H1 (cell line): ENCODE data around the gene FAR2. TPM values are rescaled to one million over a fixed set of nuclear protein-coding genes. Genes with fewer than 3 reads are reported as not detected.

ENCODE experiments used
- CTCF ChIA-PET: fragments of 300-600 bp; sonication (Branson Sonifier 250); formaldehyde crosslinking; loops from one replicate; lab custom pipeline; 2021; ENCODE audit not compliant: partially characterized antibody; lab: Charles Lee
- POLR2A ChIA-PET: fragments of 300-600 bp; sonication (Branson Sonifier 250); formaldehyde crosslinking; loops from one replicate; lab custom pipeline; 2021; ENCODE audit warnings: inconsistent platforms; ENCODE audit not compliant: partially characterized antibody; lab: Charles Lee
- DNase-seq, 2 experiments: peaks; one replicate each; pipeline versions ENCODE4 v3.0.0 to v3.0.0-alpha.2; 2010 to 2022; ENCODE audit warnings: low spot score in 2 of 2, low read depth in 1 of 2, mixed read lengths in 1 of 2
- FAIRE-seq: peaks from 2 replicates; lab custom pipeline; 2011; peaks lifted over from hg19 to GRCh38; lab: Jason Lieb, UNC
- H2AFZ ChIP-seq: 2 replicates; pipeline ENCODE4 v1.8.1; 2012; ENCODE audit warnings: low read length, inconsistent platforms
- H2AK5ac ChIP-seq: 2 replicates; pipeline ENCODE4 v1.6.1; 2013; ENCODE audit warnings: low read depth, low read length
- H2BK120ac ChIP-seq: replicated peaks from 2 replicates; pipeline ENCODE3; 2013; ENCODE audit warnings: low read depth, low read length, inconsistent platforms
- H2BK12ac ChIP-seq: 2 replicates; pipeline ENCODE4 v1.6.1; 2013; ENCODE audit warnings: low read depth, low read length
- H2BK15ac ChIP-seq: 2 replicates; pipeline ENCODE4 v1.6.1; 2013; ENCODE audit warnings: low read length
- H2BK20ac ChIP-seq: 2 replicates; pipeline ENCODE4 v1.6.1; 2013; ENCODE audit warnings: low read length
- H2BK5ac ChIP-seq: 2 replicates; pipeline ENCODE4 v1.6.1; 2013; ENCODE audit warnings: low read depth, low read length
- H3K14ac ChIP-seq: 2 replicates; pipeline ENCODE4 v1.6.1; 2013; ENCODE audit warnings: inconsistent platforms; ENCODE audit not compliant: insufficient read length
- H3K18ac ChIP-seq: 2 replicates; pipeline ENCODE4 v1.6.1; 2013; ENCODE audit warnings: low read length; ENCODE audit errors: extremely low read depth
- H3K23ac ChIP-seq: 2 replicates; pipeline ENCODE4 v1.6.1; 2013; ENCODE audit warnings: inconsistent platforms; ENCODE audit not compliant: insufficient read length
- H3K23me2 ChIP-seq: 2 replicates; pipeline ENCODE4 v1.6.1; 2013; ENCODE audit warnings: low read depth, low read length
- H3K27ac ChIP-seq: 2 replicates; pipeline ENCODE4 v1.6.1; 2011; ENCODE audit warnings: low read depth, low read length, inconsistent platforms
- H3K27me3 ChIP-seq, 4 experiments: replicated peaks in 1 of 4; 1 replicate in 1 of 4; 2 replicates in 3 of 4; pipeline versions ENCODE4 v1.6.1 to v1.8.1; 2011 to 2013; ENCODE audit warnings: low read length in 3 of 4, mild to moderate bottlenecking in 3 of 4, inconsistent platforms in 2 of 4, mixed read lengths in 2 of 4, moderate library complexity in 1 of 4; ENCODE audit not compliant: control insufficient read depth in 3 of 4, insufficient read depth in 3 of 4; ENCODE audit errors: extremely low read depth in 1 of 4
- H3K36me3 ChIP-seq, 4 experiments: 2 replicates each; pipeline versions ENCODE4 v1.6.1 to v1.8.1; 2011 to 2013; ENCODE audit warnings: mild to moderate bottlenecking in 4 of 4, low read length in 3 of 4, moderate library complexity in 2 of 4, control low read depth in 1 of 4, inconsistent platforms in 1 of 4; ENCODE audit not compliant: insufficient read depth in 4 of 4, control insufficient read depth in 2 of 4
- H3K4ac ChIP-seq: replicated peaks from 2 replicates; pipeline ENCODE3; 2013; ENCODE audit warnings: low read length, low read depth, mixed read lengths, inconsistent platforms; ENCODE audit not compliant: insufficient read length
- H3K4me1 ChIP-seq, 4 experiments: replicated peaks in 1 of 4; 1 replicate in 1 of 4; 2 replicates in 3 of 4; pipeline versions ENCODE4 v1.6.1 to v1.8.1; 2011 to 2013; ENCODE audit warnings: low read length in 3 of 4, inconsistent platforms in 2 of 4, mixed read lengths in 1 of 4; ENCODE audit not compliant: insufficient read depth in 4 of 4, control insufficient read depth in 3 of 4
- H3K4me2 ChIP-seq, 2 experiments: 2 replicates each; pipeline versions ENCODE4 v1.6.1 to v1.8.1; 2011 to 2013; ENCODE audit warnings: low read depth in 2 of 2, low read length in 2 of 2, control low read depth in 1 of 2, inconsistent platforms in 1 of 2, mild to moderate bottlenecking in 1 of 2; ENCODE audit not compliant: insufficient read depth in 1 of 2
- H3K4me3 ChIP-seq, 4 experiments: fragments of 200-600, 300-600 bp in 1 of 4; sonication (generic), shearing (Covaris generic), sonication (Bioruptor Twin) in 1 of 4; 2 replicates each; pipeline versions ENCODE4 v1.5.1 to v1.8.1; 2011 to 2016; ENCODE audit warnings: low read length in 4 of 4, low read depth in 3 of 4, control low read depth in 2 of 4, inconsistent platforms in 2 of 4, mild to moderate bottlenecking in 2 of 4, mixed read lengths in 1 of 4, moderate library complexity in 1 of 4; ENCODE audit not compliant: insufficient read depth in 2 of 4; ENCODE audit errors: extremely low read depth in 1 of 4
- H3K56ac ChIP-seq: replicated peaks from 2 replicates; pipeline ENCODE3; 2013; ENCODE audit warnings: low read depth, mild to moderate bottlenecking, mixed read lengths, low read length, inconsistent platforms; ENCODE audit not compliant: insufficient read length
- H3K79me1 ChIP-seq: 2 replicates; pipeline ENCODE4 v1.6.1; 2013; ENCODE audit warnings: low read depth, low read length, control low read depth
- H3K79me2 ChIP-seq, 2 experiments: 2 replicates each; pipeline versions ENCODE4 v1.6.1 to v1.8.1; 2012 to 2013; ENCODE audit warnings: low read length in 2 of 2, mild to moderate bottlenecking in 2 of 2, inconsistent platforms in 1 of 2; ENCODE audit not compliant: insufficient read depth in 2 of 2, control insufficient read depth in 1 of 2
- H3K9ac ChIP-seq, 4 experiments: replicated peaks in 1 of 4; 1 replicate in 1 of 4; 2 replicates in 3 of 4; pipeline versions ENCODE4 v1.6.1 to v1.8.1; 2011 to 2013; ENCODE audit warnings: low read depth in 3 of 4, low read length in 3 of 4, control low read depth in 2 of 4, mild to moderate bottlenecking in 2 of 4, moderate library complexity in 2 of 4, inconsistent platforms in 1 of 4; ENCODE audit errors: extremely low read depth in 1 of 4
- H3K9me3 ChIP-seq, 2 experiments: 2 replicates each; pipeline versions ENCODE4 v1.6.1 to v1.8.1; 2012 to 2013; ENCODE audit warnings: mild to moderate bottlenecking in 2 of 2, moderate library complexity in 2 of 2, control low read depth in 1 of 2, inconsistent platforms in 1 of 2, low read depth in 1 of 2, low read length in 1 of 2, mixed read lengths in 1 of 2; ENCODE audit not compliant: insufficient read depth in 2 of 2
- H4K20me1 ChIP-seq, 2 experiments: replicated peaks in 1 of 2; 2 replicates each; pipeline versions ENCODE3 to v1.8.1; 2011 to 2013; ENCODE audit warnings: inconsistent platforms in 2 of 2, low read length in 2 of 2, mild to moderate bottlenecking in 1 of 2; ENCODE audit not compliant: insufficient read depth in 2 of 2, control insufficient read depth in 1 of 2
- H4K5ac ChIP-seq: 2 replicates; pipeline ENCODE4 v1.6.1; 2013; ENCODE audit warnings: low read length, low read depth, mixed read lengths, inconsistent platforms; ENCODE audit not compliant: insufficient read length
- H4K8ac ChIP-seq: 2 replicates; pipeline ENCODE4 v1.8.0; 2013; ENCODE audit warnings: mild to moderate bottlenecking, moderate library complexity, low read length, inconsistent platforms; ENCODE audit not compliant: insufficient read depth; ENCODE audit errors: extremely low read depth
- H4K91ac ChIP-seq: replicated peaks from 2 replicates; pipeline ENCODE3; 2013; ENCODE audit warnings: low read length, mixed read lengths, inconsistent platforms; ENCODE audit not compliant: insufficient read length
- KDM4A ChIP-seq: IDR thresholded peaks from one replicate; pipeline ENCODE4 v1.7.1; 2012; ENCODE audit warnings: low read depth, mild to moderate bottlenecking, moderate library complexity, low read length, inconsistent platforms; ENCODE audit not compliant: severe bottlenecking
- NANOG ChIP-seq: IDR thresholded peaks from 2 replicates; pipeline ENCODE4 v1.6.1; 2011; ENCODE audit warnings: low read length, low read depth, mild to moderate bottlenecking, inconsistent platforms; ENCODE audit not compliant: insufficient read depth, poor library complexity, severe bottlenecking
- POLR2A ChIP-seq, 2 experiments: IDR thresholded peaks; 1 replicate in 1 of 2; 2 replicates in 1 of 2; pipeline ENCODE4 v1.6.1; 2011; ENCODE audit warnings: low read depth in 2 of 2, low read length in 2 of 2, mild to moderate bottlenecking in 2 of 2; ENCODE audit errors: control extremely low read depth in 1 of 2
- POU5F1 ChIP-seq: IDR thresholded peaks from 2 replicates; pipeline ENCODE4 v1.6.1; 2011; ENCODE audit warnings: low read depth, mild to moderate bottlenecking, low read length, moderate library complexity
- WGBS, 2 experiments: shearing (Covaris generic) in 1 of 2; methylation state at CpG; one replicate each; pipeline versions ENCODE4 v1.1.6 to v1.1.7; 2013 to 2015; ENCODE audit warnings: low lambda C conversion rate in 2 of 2, mixed read lengths in 2 of 2, inconsistent platforms in 1 of 2, low coverage in 1 of 2, missing lambda C conversion rate in 1 of 2; ENCODE audit not compliant: insufficient replicate concordance in 2 of 2, insufficient coverage in 1 of 2, insufficient read length in 1 of 2; ENCODE audit errors: extremely low coverage in 1 of 2, missing lambda C conversion rate in 1 of 2; 5-methylcytosine and 5-hydroxymethylcytosine counted together
- polyA plus RNA-seq, 7 experiments: library from polyadenylated mRNA; depleted of rRNA in 3 of 7; stranded (reverse) in 5 of 7; unstranded in 2 of 7; fragments of >200 nt in 5 of 7; fragments of 200-250 nt in 2 of 7; gene quantifications; 1 replicate in 5 of 7; 2 replicates in 1 of 7; 4 replicates in 1 of 7; pipeline versions ENCODE4 v1.2.1 to v1.2.3, GENCODE V29; 2011 to 2013; ENCODE audit warnings: missing spikeins in 2 of 7, mixed read lengths in 2 of 7
- total RNA-seq: library from RNA; stranded (reverse); fragmentation: NEBNext Ultra II Directional; extraction: Animal tissue kit (Norgen Biotek cat#: 25700); gene quantifications from 2 replicates; pipeline ENCODE4 v1.2.1, GENCODE V29; 2021

FAR2 gene
- total and polyA plus RNA-seq, 2 of the 8 experiments (the other 6 are each of a cell fraction or from before 2014, with no cell fraction given), result 24.0 to 24.1 TPM

GRCh38 chr12:29244159-29244765 is 95.2 kb downstream of the FAR2 start:
- H3K9me3 ChIP-seq, result no peaks in the 10 kb centered on the region
- H3K14ac ChIP-seq, result no peak overlapping the region
- no peak overlapping the region for H3K4ac ChIP-seq
- WGBS, 2 experiments, result 91% methylated on average over 3 of the region's 3 CpGs; no CpG with 5 or more reads in 1 of the 2 experiments
- H2BK20ac ChIP-seq, result no peak overlapping the region
- no peak overlapping the region for H4K8ac ChIP-seq
- DNase-seq (no peak), FAIRE-seq (no peak)
- H3K23me2 ChIP-seq, result no peaks in the 10 kb centered on the region
- no peak overlapping the region for H2AK5ac ChIP-seq
- H3K27me3 ChIP-seq, result no peaks in the 10 kb centered on the region
- no peak overlapping the region for H2AFZ ChIP-seq
- no peak for TF ChIP-seq KDM4A
- no peak for TF ChIP-seq POLR2A (IDR thresholded peaks at IDR 0.05; ENCODE audit: control extremely low read depth in 1 of 2, low read depth in 2 of 2, low read length in 2 of 2)
- TF ChIP-seq POU5F1, result no peak
- no peak for TF ChIP-seq NANOG
- no peak overlapping the region for H3K23ac ChIP-seq
- no peak overlapping the region for H2BK12ac ChIP-seq
- ChIA-PET CTCF (interaction anchor here (1.0 to 2.2 kb wide), 2 partner anchors 17 to 156 kb away, joined by 3 to 5 read pairs; no protein-coding TSS in a partner anchor), POLR2A (interaction anchor here (1.0 kb wide), 1 partner anchor 15 kb away, joined by 3 read pairs; no protein-coding TSS in a partner anchor)
- no peak overlapping the region for H2BK15ac ChIP-seq
- H3K4me2 ChIP-seq, result no peak overlapping the region
- H3K36me3 ChIP-seq, result no peaks in the 10 kb centered on the region
- peaks cover 0 to 13% (median 2%) of the 10 kb centered on the region in 4 experiments; a peak in 5 of 7 replicates for H3K4me1 ChIP-seq
- H3K56ac ChIP-seq, result no peak overlapping the region
- no peaks in the 10 kb centered on the region for H4K20me1 ChIP-seq
- H4K91ac ChIP-seq, result no peak overlapping the region
- no peaks in the 10 kb centered on the region for H3K79me2 ChIP-seq
- no peak overlapping the region for H4K5ac ChIP-seq
- no peak overlapping the region for H3K27ac ChIP-seq
- no peak overlapping the region for H3K18ac ChIP-seq
- H3K9ac ChIP-seq, result no peak overlapping the region
- H3K79me1 ChIP-seq, result no peaks in the 10 kb centered on the region
- H2BK120ac ChIP-seq, result no peak overlapping the region
- H2BK5ac ChIP-seq, result no peak overlapping the region
- H3K4me3 ChIP-seq, result no peak overlapping the region
